ENCODE results near the gene ATP7B. TPM values are rescaled to one million over a fixed set of nuclear protein-coding genes. Genes with fewer than 3 reads are reported as not detected.
A peak's percentile ranks its signal among the peaks of the same experiment; 100 is the strongest.

The ATP7B gene
- polyA plus RNA-seq, 1 experiment = 1.8 TPM

- H3K27me3 ChIP-seq (ENCODE audit: control insufficient read depth, insufficient read depth, low read length) = peaks cover 27% of the 10 kb centered on the region
- DNase-seq (ENCODE audit: low read depth, low spot score) = no peak
- TF ChIP-seq, protein P1, sequence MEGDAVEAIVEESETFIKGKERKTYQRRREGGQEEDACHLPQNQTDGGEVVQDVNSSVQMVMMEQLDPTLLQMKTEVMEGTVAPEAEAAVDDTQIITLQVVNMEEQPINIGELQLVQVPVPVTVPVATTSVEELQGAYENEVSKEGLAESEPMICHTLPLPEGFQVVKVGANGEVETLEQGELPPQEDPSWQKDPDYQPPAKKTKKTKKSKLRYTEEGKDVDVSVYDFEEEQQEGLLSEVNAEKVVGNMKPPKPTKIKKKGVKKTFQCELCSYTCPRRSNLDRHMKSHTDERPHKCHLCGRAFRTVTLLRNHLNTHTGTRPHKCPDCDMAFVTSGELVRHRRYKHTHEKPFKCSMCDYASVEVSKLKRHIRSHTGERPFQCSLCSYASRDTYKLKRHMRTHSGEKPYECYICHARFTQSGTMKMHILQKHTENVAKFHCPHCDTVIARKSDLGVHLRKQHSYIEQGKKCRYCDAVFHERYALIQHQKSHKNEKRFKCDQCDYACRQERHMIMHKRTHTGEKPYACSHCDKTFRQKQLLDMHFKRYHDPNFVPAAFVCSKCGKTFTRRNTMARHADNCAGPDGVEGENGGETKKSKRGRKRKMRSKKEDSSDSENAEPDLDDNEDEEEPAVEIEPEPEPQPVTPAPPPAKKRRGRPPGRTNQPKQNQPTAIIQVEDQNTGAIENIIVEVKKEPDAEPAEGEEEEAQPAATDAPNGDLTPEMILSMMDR (IDR thresholded peaks at IDR 0.05; ENCODE audit: low read depth, low read length) = no peak
- H3K27ac ChIP-seq (ENCODE audit: low read depth, low read length) = no peak overlapping the region
- ChIA-PET CTCF (interaction anchor here (4.3 kb wide), 1 partner anchor 126 kb away, joined by 39 read pairs; the partner anchor contains the start of gene NEK5), POLR2A (no interaction called here)
- no peaks in the 10 kb centered on the region for H3K9me3 ChIP-seq (ENCODE audit: control insufficient read depth, insufficient read depth, low read length)
- no peak overlapping the region for H3K4me3 ChIP-seq (ENCODE audit: low read depth, low read length)
These were observed 8.9 kb downstream of the ATP7B start for GRCh38 chr13:52002361-52002760.

DNA sequence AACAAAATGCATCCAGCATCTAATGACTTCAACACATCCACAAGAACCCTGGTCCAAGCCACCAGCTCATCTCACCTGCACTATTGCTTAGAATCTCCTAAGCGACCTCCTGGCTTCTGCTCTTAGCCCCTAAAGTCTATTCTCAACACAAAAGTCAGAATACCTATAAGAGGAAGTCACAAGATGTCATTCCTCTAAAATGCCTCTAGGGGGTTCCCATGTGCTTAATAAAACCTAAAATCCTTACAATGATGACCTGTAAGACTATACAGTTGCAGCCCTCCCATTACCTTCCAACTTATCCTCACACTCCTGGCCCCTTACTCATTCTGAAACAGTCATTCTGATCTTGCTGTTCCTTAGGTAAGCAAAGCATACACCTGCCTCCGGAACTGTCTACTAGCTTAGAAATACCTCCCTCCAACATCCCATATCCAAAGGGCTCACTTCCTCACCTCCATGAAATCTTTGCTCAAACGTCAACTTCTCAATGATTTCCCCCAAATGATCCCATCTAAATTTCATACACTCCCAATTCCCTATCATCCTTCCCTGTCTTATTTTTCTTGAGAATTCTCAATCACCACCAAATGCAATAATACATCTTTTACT is 10.0 kb downstream of the ATP7B start:
- TF ChIP-seq, protein P1 (IDR thresholded peaks at IDR 0.05; ENCODE audit: low read depth, low read length) = peak; percentile 76
- H3K4me3 ChIP-seq (ENCODE audit: low read depth, low read length) = no peak overlapping the region
- peak; percentile 11 for DNase-seq (ENCODE audit: low read depth, low spot score)
- H3K27ac ChIP-seq (ENCODE audit: low read depth, low read length) = no peak overlapping the region
- ChIA-PET CTCF (interaction anchor here (0.5 to 4.3 kb wide), 15 partner anchors 8 to 450 kb away, joined by 3 to 39 read pairs (median 3); partner anchors contain the start of genes ALG11 and NEK5), POLR2A (no interaction called here)
- no peaks in the 10 kb centered on the region for H3K9me3 ChIP-seq (ENCODE audit: control insufficient read depth, insufficient read depth, low read length)
- peaks cover 29% of the 10 kb centered on the region for H3K27me3 ChIP-seq (ENCODE audit: control insufficient read depth, insufficient read depth, low read length)

- CTCF ChIA-PET = interaction anchor here (4.3 kb wide), 1 partner anchor 128 kb away, joined by 39 read pairs; the partner anchor contains the start of gene NEK5
- POLR2A ChIA-PET = no interaction called here
- no peaks in the 10 kb centered on the region for H3K9me3 ChIP-seq (ENCODE audit: control insufficient read depth, insufficient read depth, low read length)
- H3K27ac ChIP-seq (ENCODE audit: low read depth, low read length) = no peak overlapping the region
- TF ChIP-seq, protein P1 (IDR thresholded peaks at IDR 0.05; ENCODE audit: low read depth, low read length) = no peak
- H3K27me3 ChIP-seq (ENCODE audit: control insufficient read depth, insufficient read depth, low read length) = peaks cover 36% of the 10 kb centered on the region
- no peak for DNase-seq (ENCODE audit: low read depth, low spot score)
- no peak overlapping the region for H3K4me3 ChIP-seq (ENCODE audit: low read depth, low read length)
These were observed 11.3 kb downstream of the ATP7B start for GRCh38 chr13:51999921-52000320.

DNA sequence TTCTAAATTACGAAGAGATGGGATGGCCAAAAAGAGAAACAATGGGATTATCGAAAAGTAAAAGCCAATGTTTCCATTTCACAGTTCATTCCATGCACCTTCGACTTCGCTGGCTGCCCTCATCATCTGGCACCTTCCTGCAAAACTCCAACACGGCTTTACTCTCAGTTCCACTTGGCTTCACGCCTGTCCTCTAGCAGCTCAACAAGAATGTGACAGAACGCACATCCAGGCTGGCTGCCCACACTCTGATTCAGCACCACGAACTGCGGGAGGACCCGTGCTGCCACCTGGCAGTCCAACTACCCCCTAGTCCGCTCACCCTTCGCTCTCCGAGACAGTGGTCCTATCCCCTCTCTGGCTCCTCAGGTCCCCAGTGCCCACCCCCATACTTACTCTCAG is 11.7 kb downstream of the ATP7B start:
- no peaks in the 10 kb centered on the region for H3K9me3 ChIP-seq (ENCODE audit: control insufficient read depth, insufficient read depth, low read length)
- peaks cover 32% of the 10 kb centered on the region for H3K27me3 ChIP-seq (ENCODE audit: control insufficient read depth, insufficient read depth, low read length)
- no peak overlapping the region for H3K4me3 ChIP-seq (ENCODE audit: low read depth, low read length)
- DNase-seq (ENCODE audit: low read depth, low spot score) = no peak
- H3K27ac ChIP-seq (ENCODE audit: low read depth, low read length) = no peak overlapping the region
- TF ChIP-seq, protein P1 (IDR thresholded peaks at IDR 0.05; ENCODE audit: low read depth, low read length) = no peak
- ChIA-PET CTCF (interaction anchor here (1.4 to 4.3 kb wide), 2 partner anchors 122 to 129 kb away, joined by 3 to 39 read pairs; partner anchors contain the start of gene NEK5), POLR2A (no interaction called here)

- no peak overlapping the region for H3K27ac ChIP-seq (ENCODE audit: low read depth, low read length)
- H3K27me3 ChIP-seq (ENCODE audit: control insufficient read depth, insufficient read depth, low read length) = peaks cover 33% of the 10 kb centered on the region
- H3K9me3 ChIP-seq (ENCODE audit: control insufficient read depth, insufficient read depth, low read length) = no peaks in the 10 kb centered on the region
- H3K4me3 ChIP-seq (ENCODE audit: low read depth, low read length) = no peak overlapping the region
- ChIA-PET CTCF (interaction anchor here (0.6 to 4.3 kb wide), 5 partner anchors 9 to 713 kb away, joined by 3 to 39 read pairs (median 3); partner anchors contain the start of gene NEK5), POLR2A (no interaction called here)
- DNase-seq (ENCODE audit: low read depth, low spot score) = no peak
- TF ChIP-seq, protein P1 (IDR thresholded peaks at IDR 0.05; ENCODE audit: low read depth, low read length) = no peak
These were observed 12.3 kb downstream of the ATP7B start for GRCh38 chr13:51998723-51999509.

All from AG04450 (cell line).